ENCODE data around the gene ARMH1.

- TF ChIP-seq CTCF (IDR thresholded peaks at IDR 0.05) (no peak), SIN3A (IDR thresholded peaks at IDR 0.05; ENCODE audit: borderline replicate concordance, insufficient read depth, low read depth, low read length) (no peak), POLR2AphosphoS5 (IDR thresholded peaks at IDR 0.05; ENCODE audit: low read depth, low read length) (no peak), REST (IDR thresholded peaks at IDR 0.05; ENCODE audit: insufficient read depth in 1 of 2, low read depth in 2 of 2, low read length in 1 of 2) (no peak)
Measured at GRCh38 chr1:44636083-44636687, 38.3 kb upstream of the ARMH1 start.
